Measurements from ENCODE around the gene CENPX.

GRCh38 chr17:82028966-82029365 lies 6.3 kb upstream of the CENPX start:
- no peak for TF ChIP-seq CTCF (IDR thresholded peaks at IDR 0.05)
- no peak for TF ChIP-seq POLR2A (IDR thresholded peaks at IDR 0.05)

All from adrenal gland (tissue), 5 donors.